ENCODE data around the gene TSPAN33.

The TSPAN33 gene

DNA sequence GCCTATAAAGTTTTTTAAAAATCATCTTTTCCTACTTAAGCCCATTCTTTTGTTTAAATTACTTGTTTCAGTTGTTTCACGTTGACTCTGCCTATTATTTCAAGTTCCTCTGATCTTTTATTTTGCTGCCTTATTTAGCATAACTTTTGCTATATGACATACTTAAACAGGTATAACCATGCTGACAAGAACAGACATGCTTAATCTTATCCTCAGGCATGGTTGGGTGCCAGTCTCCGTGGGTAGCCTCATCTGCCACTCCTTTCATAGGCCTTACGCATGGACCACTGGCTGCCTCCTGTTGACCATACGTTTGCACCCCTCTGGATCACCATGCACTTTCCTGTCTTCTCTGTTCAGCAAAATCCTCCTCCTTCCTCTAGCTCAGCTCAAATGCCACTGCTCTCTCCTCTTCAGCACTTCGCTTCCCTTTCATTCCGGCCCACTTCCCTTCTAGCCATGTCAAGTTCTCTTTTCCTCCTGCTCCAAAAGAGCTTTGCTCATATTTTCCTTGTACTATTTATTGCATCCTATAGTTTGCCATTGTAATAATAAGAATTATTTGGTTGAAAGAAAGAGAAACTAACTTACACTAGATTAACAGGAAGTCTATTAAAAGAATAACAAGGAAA is 10.0 kb upstream of the TSPAN33 start:
- no peak for DNase-seq
- intact Hi-C loops (cut with DNase I) = no loop called here

DNA sequence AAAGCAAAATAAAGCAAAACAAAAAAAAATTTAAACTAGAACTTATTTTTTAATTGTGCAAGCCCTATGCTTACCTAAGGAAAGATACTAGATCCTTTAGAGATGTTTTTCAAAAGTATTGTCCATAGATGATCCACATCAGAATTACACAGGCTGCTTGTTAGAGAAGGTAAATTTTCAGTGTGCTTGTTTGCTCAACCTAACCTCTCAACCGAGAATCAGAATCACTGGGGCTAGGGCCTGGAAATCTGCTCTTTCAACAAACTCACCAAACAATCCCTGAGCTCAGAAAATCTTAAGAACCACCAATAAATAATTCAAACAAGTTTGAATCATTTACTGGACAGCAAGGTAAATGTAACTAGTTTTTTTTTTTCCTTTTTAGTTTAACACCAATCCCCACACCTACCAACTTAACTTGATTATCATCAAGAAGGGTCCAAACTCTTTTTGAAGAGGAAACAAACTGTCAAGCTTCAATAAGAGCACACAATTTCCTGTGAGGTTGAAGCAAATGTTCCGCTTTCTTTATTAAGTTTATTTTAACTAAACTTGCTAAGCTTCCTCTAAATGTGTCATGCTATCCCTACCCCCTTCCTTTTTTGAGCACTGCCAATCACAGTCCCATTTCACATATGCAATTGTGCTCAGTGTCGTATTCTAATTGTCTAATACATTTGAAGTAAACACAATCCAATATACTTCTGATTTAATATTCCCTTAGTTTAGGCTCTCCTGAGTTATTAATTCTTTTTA is 7.4 kb upstream of the TSPAN33 start:
- intact Hi-C loops (cut with DNase I) = no loop called here
- no peak for DNase-seq

DNA sequence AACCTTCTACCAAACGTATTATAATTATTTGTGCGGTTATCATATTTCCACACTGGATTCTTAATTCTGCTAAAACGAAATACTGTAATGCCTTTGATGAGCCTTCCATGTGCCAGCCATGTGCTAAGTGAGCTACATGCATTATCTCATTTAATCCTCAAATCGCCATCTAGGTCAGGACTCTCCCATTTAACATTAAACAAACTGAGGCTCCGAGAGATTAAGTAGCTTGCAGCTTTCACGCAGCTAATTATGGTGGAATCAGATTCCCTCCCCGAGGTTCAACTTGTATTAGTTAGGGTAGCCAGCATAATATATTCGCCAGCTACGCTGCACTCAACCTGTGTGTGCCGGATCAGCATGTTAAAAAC is 798 bp upstream of the TSPAN33 start:
- no peak for DNase-seq
- intact Hi-C loops (cut with DNase I) = no loop called here

DNA sequence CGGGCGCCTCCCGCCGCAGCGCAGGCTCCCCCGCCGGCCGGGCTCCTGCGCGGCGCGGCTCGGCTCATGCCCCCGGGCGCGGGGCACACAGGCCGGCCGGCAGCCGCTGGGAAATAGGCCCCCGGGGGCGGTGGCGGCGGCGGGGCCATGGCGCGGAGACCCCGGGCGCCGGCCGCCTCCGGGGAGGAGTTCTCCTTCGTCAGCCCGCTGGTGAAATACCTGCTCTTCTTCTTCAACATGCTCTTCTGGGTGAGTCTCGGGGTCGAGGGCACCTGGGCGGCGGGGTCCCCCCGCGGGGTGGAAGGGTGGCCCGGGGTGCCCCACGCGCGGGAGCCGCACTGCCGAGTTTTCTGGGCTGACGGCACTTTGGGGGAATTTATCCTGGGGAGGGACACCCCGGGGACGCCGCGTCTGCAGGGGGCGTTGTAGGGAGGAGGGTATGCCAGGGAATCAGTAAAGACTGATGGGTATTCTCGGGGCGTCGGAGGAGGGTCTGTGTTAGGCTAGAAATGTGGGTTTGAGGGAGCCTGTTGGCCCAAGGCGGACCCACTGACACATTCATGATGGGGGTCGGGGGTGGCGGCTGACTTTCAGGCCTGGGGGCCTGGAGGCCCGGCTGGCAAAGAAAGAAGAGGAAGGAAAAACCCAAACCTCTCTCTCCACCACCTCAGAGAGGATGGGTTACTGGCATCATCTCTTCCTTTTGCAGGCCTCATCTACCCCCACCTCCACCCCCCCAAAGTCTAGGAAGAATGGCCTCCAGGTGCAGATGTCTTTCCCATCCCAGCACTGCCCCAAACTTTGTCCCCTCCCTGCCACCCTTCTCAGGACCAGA is 544 bp downstream of the TSPAN33 start:
- intact Hi-C loops (cut with DNase I) = no loop called here
- peak in 1 of 10 donors; percentile 76 for DNase-seq

DNA sequence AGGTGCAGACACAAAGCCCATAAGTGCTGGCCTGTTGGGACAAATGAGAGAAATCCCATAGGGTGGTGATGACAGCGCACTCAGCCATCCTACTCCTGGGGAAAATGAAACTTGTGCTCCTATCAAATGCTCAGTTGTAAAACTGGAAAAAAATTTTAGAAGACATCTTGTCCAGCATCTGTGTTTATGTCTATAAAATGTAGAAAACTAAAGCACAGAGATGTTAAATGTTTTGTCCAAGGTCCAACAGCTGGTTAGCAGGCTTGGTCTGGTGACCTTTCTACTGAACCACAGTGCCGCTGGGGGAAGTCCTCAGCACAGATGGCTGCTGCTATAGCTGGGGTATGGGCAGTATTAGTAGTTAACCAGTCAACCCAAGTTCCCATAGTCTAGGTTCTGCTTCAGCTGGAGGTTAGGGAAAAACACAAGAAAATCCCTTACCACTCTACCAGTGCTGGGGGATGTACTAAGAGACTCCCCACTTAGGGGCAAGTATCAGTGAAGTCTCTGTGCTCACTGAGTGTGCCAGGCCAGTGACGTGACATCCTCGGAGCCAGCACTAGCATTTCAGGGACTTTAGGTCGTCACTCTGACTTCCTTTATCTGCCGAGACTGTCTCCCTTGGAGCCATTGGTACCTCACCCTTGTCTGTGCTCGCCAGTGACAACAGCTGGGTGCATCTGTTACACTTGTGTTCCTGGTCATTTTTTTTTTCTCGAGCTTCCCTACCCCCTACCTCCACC is 1.9 kb downstream of the TSPAN33 start:
- no peak for DNase-seq
- intact Hi-C loops (cut with DNase I) = no loop called here

DNA sequence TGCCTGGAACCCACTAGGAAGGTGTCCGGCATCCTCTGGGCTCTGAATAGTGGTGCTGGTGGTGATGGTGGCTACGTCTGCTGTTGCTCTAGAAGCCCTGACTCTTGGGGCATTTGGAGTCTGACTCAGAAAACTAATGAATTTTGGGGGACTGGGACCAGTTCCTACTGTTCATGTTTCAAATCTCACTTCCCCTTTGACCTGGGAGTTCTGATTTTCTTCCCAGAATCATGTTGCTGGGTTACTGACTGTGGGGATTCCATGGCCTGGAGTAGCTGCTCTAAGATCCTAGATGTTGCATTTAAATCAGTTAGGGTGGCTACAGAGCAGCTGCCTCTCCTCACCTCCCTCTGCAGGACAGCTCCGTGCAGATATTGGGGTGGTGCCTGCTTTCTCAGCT is 3.2 kb downstream of the TSPAN33 start:
- intact Hi-C loops (cut with DNase I) = no loop called here

DNA sequence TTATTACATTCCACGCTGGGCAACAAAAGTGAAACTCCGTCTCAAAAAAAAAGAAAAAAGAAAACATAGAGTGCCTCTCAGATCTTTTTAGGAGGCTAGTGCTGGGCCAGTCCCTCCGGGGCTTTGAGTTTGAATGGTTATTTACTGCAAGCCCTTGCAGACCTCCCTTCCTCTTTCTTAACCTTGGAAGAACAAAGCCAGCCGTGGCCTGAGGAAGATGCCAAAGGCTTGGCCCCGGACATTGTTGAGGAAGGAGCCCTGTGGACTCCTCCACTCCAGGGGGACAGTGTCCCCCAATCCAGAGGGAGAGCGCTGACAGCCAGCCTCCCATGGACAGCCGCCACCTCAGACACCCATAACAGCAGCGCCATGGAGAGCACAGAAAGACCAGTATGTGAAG is 5.0 kb downstream of the TSPAN33 start:
- no peak for DNase-seq
- intact Hi-C loops (cut with DNase I) = no loop called here

More for the DNA sequence above, 3.2 kb downstream of the TSPAN33 start:
- DNase-seq = no peak

DNA sequence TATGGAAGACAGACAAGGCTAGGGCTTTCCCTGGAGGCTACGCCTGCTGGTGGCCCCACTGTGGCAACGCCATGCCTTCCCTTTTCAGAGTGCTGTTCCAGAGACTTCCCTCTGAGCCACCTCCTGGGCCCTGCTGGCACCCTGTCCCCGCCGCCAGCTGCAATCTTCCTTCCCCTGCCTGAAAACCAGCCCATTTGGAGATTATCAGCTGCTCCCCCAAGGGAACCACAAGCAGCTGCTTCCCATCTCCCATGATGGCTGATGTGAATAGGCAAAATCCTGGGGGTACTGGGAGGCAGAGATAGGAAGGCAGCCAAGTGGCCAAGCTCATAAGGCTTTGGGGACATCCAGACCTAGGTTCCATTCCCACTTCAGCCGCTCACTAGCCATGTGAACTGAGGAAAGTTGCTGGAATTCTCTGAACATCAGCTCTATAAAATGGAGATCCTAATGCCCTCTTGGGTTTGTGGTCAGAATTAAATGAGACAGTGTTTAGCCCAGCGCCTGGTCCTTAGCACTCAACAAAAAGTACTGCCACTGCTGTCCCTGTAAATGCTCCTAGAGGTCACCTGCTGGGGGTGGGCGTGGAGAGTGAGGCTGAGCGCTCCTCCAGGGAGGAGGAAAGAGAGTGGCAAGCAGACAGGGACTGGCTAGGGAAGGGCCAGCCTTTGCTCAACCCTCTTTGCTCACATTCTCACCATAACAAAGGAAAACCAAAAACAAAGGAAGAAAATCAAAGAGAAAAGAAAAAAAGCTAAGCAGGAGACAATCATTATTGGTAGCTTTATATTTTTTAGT is 5.9 kb downstream of the TSPAN33 start:
- DNase-seq = no peak
- intact Hi-C loops (cut with DNase I) = no loop called here

DNA sequence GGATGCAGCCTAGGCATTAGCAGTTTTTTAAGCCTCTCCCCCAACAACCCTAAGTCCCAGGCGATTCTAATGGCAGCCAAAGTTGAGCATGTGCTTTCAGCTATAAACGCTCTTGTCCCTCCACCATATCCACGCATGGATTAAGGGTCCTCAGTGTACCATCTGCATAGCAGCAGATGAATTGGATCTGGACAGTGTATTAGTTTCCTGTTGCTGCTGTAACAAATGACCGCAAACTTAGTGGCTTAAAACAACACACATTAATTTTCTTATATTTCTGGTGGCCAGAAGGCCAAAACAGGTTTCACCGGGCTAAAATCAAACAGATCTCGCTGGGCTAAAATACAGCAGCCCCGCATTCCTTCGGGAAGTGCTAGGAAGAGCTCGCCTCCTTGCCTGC is 13.1 kb downstream of the TSPAN33 start:
- DNase-seq = no peak
- intact Hi-C loops (cut with DNase I) = no loop called here

DNA sequence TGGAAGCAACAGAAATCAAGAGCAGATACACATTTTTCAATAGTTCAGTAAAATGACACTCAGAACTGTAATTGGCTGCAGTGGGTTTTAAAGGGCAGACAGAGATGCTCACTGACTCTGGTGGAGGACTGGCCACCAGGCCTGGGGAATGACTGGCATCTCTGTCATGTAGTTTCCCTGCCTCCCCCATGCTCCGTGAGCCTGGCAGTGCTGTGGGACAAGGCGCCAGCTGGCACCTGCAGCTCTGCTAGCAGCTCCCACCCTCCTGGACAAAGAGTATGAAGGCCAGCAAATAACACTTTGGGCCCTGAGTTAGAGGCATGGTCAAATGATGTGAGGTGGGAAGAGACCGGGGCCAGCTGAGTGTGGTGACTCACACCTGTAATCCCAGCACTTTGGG is 15.0 kb downstream of the TSPAN33 start:
- intact Hi-C loops (cut with DNase I) = no loop called here
- DNase-seq = no peak

DNA sequence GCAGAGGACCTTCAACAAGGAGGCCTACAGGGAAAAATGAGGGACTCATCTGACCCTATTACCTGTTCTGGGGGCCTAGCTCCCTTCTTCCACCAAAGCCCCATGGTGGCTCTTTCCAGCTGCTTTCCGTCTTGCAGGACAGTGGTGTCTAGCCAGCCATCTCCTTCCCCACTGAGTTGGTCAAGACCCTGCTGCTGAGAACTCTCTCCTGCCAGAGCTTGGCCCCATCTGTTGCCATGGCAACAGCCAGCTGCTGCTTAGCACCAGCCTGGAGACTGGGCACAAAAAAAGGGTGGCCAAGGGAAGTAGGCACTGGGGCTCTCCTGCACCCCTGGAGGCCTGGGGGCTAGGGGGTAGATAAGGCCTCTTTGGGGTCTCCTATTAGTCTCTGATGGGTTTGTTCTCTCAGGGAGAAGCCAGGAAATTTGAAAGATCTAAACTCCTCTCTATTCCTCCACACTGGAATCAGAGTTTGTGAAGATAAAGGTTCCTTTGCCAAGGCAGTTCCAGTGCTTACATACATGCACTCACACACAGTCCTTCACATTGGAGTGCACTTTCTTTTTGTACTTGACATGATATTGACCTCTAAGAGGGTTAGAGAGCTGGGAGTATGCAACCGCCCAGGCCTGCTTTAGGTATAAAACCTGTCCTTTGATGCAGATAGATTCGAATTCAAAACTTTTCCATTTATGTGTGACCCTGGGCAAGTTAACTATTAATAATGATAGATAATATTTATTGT is 15.8 kb downstream of the TSPAN33 start:
- peak in 4 of 10 donors; percentile 24 to 90 (median 62) for DNase-seq
- intact Hi-C loops (cut with DNase I) = no loop called here

DNA sequence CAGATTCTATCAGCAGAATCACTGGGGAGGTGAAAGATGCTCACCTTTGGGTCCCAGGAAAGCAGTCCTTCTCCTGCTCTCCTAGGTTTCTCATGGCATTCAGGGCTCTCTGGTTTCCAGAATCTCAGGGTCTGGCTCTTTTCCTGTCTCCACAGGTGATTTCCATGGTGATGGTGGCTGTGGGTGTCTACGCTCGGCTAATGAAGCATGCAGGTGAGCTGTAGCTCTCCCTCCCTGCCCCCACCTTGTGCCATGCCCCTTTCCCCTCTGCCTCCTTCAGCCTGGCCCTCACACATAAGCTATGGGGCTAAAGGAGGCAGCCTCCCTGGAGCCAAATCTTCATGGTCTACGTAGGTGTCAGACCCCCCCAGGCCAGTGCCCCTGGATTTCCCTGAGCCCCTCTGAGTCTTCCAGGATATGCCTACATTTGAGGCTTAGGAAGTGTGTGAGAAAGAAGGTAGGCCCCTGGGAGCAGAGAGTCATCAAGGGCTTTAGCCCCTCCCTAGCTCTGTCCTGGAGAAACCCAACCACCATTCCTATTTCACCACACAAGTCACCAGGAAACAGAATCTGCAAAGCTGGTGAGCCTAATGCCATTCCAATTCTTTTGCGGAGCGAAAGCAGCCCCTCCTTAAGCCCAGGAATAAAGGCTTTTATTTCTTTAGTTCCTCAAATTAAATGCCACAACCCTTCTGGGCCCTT is 17.2 kb downstream of the TSPAN33 start:
- intact Hi-C loops (cut with DNase I) = no loop called here
- no peak for DNase-seq

DNA sequence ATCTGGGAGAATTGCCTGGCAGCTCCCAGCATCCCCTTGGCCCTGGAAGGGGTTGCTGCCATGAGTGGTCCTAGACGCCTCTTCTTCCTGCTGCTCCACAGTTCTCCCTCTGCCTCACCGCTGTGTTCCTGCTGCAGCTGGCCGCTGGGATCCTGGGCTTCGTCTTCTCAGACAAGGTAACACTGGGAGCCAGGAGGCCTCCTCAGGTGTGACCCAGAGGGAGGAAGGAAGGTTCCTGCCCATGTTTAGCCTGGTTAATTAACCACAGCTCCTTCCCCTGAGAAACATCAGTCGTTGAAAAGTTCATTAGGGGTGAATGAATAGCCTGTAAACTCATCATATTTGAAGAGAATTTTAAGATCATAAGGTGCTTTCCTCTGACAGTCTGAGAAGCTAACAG is 18.2 kb downstream of the TSPAN33 start:
- no peak for DNase-seq
- intact Hi-C loops (cut with DNase I) = no loop called here

DNA sequence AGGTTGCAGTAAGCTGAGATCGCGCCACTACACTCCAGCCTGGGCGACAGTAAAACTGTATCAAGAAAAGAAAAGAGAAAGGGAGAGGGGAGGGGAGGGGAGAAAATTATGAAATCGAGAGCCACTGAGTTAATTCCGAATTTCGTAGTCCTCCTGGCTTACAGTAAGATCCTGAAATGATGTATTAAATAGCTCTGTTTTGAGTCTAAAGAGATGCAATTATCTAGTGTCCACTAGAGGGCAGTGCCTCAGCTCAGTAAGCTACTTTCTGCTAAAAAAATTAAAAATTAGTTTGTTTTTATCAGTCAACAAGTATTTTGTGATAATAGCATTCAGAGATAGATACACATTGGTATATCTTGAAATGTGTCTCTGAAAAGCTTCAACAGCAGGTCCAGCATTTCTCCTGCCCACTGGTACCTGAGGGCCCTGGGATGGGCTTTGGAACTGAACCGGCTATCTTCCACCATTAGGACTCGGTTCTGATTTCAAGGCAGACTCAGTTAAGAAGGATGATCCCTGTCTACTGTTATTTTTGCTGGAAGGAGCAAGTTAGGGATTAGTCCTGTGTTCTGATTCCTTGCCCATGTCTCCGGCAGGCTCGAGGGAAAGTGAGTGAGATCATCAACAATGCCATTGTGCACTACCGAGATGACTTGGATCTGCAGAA is 19.5 kb downstream of the TSPAN33 start:
- DNase-seq = no peak
- intact Hi-C loops (cut with DNase I) = no loop called here

DNA sequence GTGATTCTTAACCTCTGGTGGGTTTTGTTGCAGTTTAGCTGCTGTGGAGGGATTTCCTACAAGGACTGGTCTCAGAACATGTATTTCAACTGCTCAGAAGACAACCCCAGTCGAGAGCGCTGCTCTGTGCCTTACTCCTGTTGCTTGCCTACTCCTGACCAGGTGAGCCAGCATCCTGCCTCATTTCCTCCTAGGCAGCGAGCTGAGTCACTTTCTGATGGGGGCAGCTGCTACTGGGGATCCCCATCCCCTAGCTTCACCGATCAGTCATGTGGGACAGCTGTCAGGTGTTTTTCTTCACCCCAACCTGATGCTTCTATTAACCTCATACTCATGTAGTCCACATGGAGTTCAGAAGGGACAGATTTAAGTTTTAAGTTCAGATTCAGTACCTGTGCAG is 22.2 kb downstream of the TSPAN33 start:
- DNase-seq = no peak
- intact Hi-C loops (cut with DNase I) = no loop called here

DNA sequence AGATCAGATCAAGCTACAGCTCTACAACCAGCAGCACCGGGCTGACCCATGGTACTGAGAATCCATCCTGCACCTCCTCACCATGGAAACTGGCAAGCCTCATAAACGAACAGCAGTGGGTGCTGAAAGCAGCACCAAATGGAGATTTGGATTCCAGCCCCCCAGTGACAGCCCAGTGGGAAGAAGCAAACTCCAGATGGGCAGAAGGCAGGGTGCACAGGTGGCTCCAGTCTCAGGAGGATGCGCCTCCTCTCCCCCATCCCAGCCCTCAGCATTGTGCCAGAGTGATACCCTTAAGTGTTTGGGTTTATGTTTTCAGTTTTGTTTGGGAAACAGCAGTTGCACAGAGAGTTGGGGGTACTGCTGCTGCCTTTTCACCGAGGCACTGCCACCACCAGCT is 23.3 kb downstream of the TSPAN33 start:
- intact Hi-C loops (cut with DNase I) = no loop called here
- DNase-seq = no peak

DNA sequence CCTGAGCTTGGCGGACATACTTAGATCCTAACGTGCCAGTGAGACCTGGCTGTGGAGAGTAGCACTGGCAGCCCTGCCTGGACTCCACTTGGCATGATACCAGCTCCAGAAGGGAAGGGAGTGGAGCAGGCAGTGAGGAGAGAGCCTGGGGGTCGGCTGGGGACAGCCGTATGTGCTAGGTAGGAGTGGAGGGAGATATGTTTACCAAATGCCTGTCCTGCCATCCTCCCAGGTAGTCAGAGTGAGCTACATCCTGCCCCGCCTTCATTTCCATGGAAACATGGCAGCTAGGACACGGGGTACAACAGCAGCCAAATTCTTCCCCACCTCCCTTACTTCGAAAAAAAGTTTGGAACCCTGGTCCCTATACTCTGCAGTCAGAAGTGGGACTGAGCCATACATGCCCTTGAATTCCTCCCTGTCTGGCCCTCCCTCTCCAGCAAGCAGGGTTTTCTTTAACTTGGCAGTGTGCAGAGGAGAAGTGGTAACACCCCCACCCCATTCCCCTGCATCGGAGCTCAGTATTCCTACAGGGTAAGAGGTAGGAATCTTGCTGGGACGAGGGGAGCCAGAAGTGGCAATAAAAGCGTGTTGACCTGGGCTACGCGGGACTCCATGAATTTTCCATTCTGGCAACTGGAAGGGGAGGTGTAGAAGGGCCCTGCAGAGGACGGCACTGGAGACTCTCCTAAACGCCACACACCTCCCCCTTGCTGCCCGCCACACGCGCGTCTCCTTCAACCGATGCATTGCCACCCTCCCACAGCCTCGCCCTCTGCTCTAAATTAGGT is 23.9 kb downstream of the TSPAN33 start:
- peak in 1 of 10 donors; percentile 66 for DNase-seq
- intact Hi-C loops (cut with DNase I) = no loop called here

Data from posterior cingulate gyrus (tissue), 11 donors.